ENCODE data around the gene LY6G6C.

LY6G6C gene

GRCh38 chr6:31734821-31735406 is 13.4 kb upstream of the LY6G6C start:
- Mint-ChIP-seq H3K4me1 (peaks cover 82% of the 10 kb centered on the region), H3K4me3 (peak overlapping the region; percentile 98), H3K27ac (peak overlapping the region; percentile 99), H3K36me3 (ENCODE audit: low read depth) (peaks cover 29% of the 10 kb centered on the region), H3K27me3 (ENCODE audit: low read depth, poor library complexity) (peaks cover 2% of the 10 kb centered on the region), H3K9me3 (no peaks in the 10 kb centered on the region)
- DNase-seq: peak; percentile 44
- no peak for TF ChIP-seq CTCF (IDR thresholded peaks at IDR 0.05)

- no peaks in the 10 kb centered on the region for H3K9me3 Mint-ChIP-seq
- peak overlapping the region; percentile 98 for H3K4me3 Mint-ChIP-seq
- H3K4me1 Mint-ChIP-seq: peaks cover 78% of the 10 kb centered on the region
- no peak for TF ChIP-seq CTCF (IDR thresholded peaks at IDR 0.05)
- peak overlapping the region; percentile 94 for H3K27ac Mint-ChIP-seq
- DNase-seq: no peak
- no peaks in the 10 kb centered on the region for H3K27me3 Mint-ChIP-seq (ENCODE audit: low read depth, poor library complexity)
- H3K36me3 Mint-ChIP-seq (ENCODE audit: low read depth): peaks cover 29% of the 10 kb centered on the region
Measured at GRCh38 chr6:31734247-31734820, 12.8 kb upstream of the LY6G6C start.

GRCh38 chr6:31733734-31734133 is 12.2 kb upstream of the LY6G6C start:
- no peak for TF ChIP-seq CTCF (IDR thresholded peaks at IDR 0.05)
- Mint-ChIP-seq H3K4me1 (peaks cover 78% of the 10 kb centered on the region), H3K4me3 (peak overlapping the region; percentile 98), H3K9me3 (no peaks in the 10 kb centered on the region), H3K27ac (peak overlapping the region; percentile 77), H3K36me3 (ENCODE audit: low read depth) (peaks cover 35% of the 10 kb centered on the region), H3K27me3 (ENCODE audit: low read depth, poor library complexity) (no peaks in the 10 kb centered on the region)
- no peak for DNase-seq

GRCh38 chr6:31732029-31732428 is 10.5 kb upstream of the LY6G6C start:
- Mint-ChIP-seq H3K4me3 (no peak overlapping the region), H3K27me3 (ENCODE audit: low read depth, poor library complexity) (no peaks in the 10 kb centered on the region), H3K27ac (no peak overlapping the region), H3K36me3 (ENCODE audit: low read depth) (peaks cover 48% of the 10 kb centered on the region), H3K4me1 (peaks cover 72% of the 10 kb centered on the region), H3K9me3 (no peaks in the 10 kb centered on the region)
- no peak for TF ChIP-seq CTCF (IDR thresholded peaks at IDR 0.05)
- DNase-seq: no peak

GRCh38 chr6:31730631-31731086 is 9.1 kb upstream of the LY6G6C start:
- Mint-ChIP-seq H3K4me1 (peaks cover 72% of the 10 kb centered on the region), H3K27ac (peak overlapping the region; percentile 92), H3K9me3 (no peaks in the 10 kb centered on the region), H3K27me3 (ENCODE audit: low read depth, poor library complexity) (no peaks in the 10 kb centered on the region), H3K4me3 (peak overlapping the region; percentile 97), H3K36me3 (ENCODE audit: low read depth) (peaks cover 62% of the 10 kb centered on the region)
- DNase-seq: no peak
- TF ChIP-seq CTCF (IDR thresholded peaks at IDR 0.05): no peak
